SK-N-SH treated with all-trans-retinoic acid at 6 μM for 48 hours (cell line): Measurements from ENCODE around the gene CACNA1S.

Source experiments
- OSR1 ChIP-seq: fragments of 250-450 bp; sonication (Bioruptor Pico); IDR thresholded peaks from 2 replicates; pipeline ENCODE4 v1.8.0; 2022; ENCODE audit warnings: moderate library complexity, mild to moderate bottlenecking, inconsistent platforms
- TF ChIP-seq, protein P1 (sequence below): fragments of 250-450 bp; sonication (Bioruptor Pico); IDR thresholded peaks from 2 replicates; pipeline ENCODE4 v1.8.0; 2020; ENCODE audit warnings: mild to moderate bottlenecking, moderate library complexity, borderline replicate concordance

DNA sequence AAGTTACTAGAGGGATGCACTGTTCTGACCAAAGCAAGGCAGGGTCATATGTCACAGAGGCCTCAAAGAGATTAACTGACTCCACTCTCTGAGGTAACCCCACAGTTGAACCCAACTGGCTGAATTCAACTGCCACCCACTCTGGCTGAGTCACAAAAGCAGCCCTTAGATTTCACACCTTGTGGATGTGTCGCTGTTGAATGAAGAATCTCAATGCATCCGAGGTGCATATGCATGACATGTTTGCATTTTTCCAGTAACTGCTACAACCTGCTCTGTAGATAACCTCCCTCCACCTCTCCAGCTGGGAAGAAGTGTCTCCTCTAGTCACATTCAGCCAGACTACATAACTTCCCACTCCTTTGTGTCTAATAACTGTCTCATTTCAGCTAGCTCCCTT is 60.8 kb downstream of the CACNA1S start:
- TF ChIP-seq, protein P1, sequence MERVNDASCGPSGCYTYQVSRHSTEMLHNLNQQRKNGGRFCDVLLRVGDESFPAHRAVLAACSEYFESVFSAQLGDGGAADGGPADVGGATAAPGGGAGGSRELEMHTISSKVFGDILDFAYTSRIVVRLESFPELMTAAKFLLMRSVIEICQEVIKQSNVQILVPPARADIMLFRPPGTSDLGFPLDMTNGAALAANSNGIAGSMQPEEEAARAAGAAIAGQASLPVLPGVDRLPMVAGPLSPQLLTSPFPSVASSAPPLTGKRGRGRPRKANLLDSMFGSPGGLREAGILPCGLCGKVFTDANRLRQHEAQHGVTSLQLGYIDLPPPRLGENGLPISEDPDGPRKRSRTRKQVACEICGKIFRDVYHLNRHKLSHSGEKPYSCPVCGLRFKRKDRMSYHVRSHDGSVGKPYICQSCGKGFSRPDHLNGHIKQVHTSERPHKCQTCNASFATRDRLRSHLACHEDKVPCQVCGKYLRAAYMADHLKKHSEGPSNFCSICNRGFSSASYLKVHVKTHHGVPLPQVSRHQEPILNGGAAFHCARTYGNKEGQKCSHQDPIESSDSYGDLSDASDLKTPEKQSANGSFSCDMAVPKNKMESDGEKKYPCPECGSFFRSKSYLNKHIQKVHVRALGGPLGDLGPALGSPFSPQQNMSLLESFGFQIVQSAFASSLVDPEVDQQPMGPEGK (CRISPR knock-in tag), result no peak
- no peak for TF ChIP-seq OSR1 (CRISPR knock-in tag)
